GM12801 (cell line): ENCODE data around the gene PAK5.

Experiments used
- CTCF ChIP-seq: IDR thresholded peaks from one replicate; pipeline ENCODE4 v1.5.1; 2011; ENCODE audit warnings: control low read depth; ENCODE audit not compliant: insufficient read length; ENCODE audit errors: extremely low read depth

The PAK5 gene

GRCh38 chr20:9532069-9532838 lies 306.6 kb downstream of the PAK5 start:
- no peak for TF ChIP-seq CTCF

- no peak for TF ChIP-seq CTCF
Measured at GRCh38 chr20:9531581-9531980, 307.3 kb downstream of the PAK5 start.

- TF ChIP-seq CTCF = no peak
Measured at GRCh38 chr20:9523636-9524035, 315.2 kb downstream of the PAK5 start.

GRCh38 chr20:9520086-9520485 lies 318.8 kb downstream of the PAK5 start:
- no peak for TF ChIP-seq CTCF

GRCh38 chr20:9518576-9519175 lies 320.2 kb downstream of the PAK5 start:
- no peak for TF ChIP-seq CTCF

GRCh38 chr20:9517297-9518162 lies 321.3 kb downstream of the PAK5 start:
- TF ChIP-seq CTCF = no peak

GRCh38 chr20:9516234-9516871 lies 322.5 kb downstream of the PAK5 start:
- TF ChIP-seq CTCF = no peak
